Measurements from ENCODE around the gene OOSP3.
"Not testable (repeated sequence)": the region's sequence is repeated elsewhere in the genome, so short reads cannot be mapped to it uniquely, and the experiment has no call there.

- not testable (repeated sequence) for TF ChIP-seq CTCF (optimal IDR thresholded peaks at IDR 0.05 in 1 of 3, IDR thresholded peaks at IDR 0.05 in 1 of 3, conservative IDR thresholded peaks at IDR 0.05 in 1 of 3; ENCODE audit: extremely low read depth in 1 of 3, insufficient read depth in 2 of 3, low read length in 3 of 3); EZH2 (IDR thresholded peaks at IDR 0.05; ENCODE audit: low read length)
Observed at GRCh38 chr11:59903569-59903968, 25.0 kb downstream of the OOSP3 start.
